ENCODE results near the gene KLHL29.

The KLHL29 gene

DNA sequence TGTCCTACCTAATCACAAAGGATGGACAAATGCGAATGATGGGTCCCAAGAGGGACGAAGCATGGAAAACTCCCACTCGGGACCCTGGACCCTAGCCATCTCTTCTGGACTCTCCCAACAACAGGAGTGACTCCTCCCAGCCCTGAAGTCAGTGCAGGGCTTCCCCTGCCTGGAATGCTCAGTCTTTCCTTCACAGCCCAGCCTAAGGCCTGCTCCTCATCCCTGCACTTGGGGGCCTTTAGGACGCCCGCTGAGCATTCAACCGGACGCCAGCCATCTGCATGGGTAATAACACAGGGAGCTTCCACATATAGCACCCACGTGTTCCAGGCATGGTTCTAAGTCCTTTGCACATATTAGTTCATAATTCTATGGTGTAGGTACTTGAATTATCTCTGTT is 237.5 kb downstream of the KLHL29 start:
- DNase-seq, result no peak

- DNase-seq, result no peak
Observed at GRCh38 chr2:23622966-23623675, 238.1 kb downstream of the KLHL29 start.

DNA sequence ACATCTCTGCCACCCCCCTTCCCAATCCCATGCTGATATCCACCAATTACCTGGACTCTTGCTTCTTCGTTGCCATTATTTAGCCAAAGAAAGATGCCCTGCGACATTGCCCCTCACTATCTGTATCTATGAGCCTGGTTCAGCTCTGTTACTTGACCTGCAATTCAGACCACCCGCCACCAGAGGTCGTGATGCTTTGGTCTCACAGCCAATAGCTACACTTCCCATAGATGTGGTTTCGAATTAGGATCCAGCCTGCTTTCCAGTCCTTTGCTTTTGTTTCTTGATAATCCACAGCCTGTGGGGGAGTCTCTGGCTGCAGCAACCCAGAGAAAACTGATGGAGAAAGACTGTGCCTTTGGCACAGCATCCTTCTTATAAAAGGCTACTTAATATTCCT is 239.4 kb downstream of the KLHL29 start:
- no peak for DNase-seq

GRCh38 chr2:23624915-23625314 is 239.9 kb downstream of the KLHL29 start:
- DNase-seq, result no peak

DNA sequence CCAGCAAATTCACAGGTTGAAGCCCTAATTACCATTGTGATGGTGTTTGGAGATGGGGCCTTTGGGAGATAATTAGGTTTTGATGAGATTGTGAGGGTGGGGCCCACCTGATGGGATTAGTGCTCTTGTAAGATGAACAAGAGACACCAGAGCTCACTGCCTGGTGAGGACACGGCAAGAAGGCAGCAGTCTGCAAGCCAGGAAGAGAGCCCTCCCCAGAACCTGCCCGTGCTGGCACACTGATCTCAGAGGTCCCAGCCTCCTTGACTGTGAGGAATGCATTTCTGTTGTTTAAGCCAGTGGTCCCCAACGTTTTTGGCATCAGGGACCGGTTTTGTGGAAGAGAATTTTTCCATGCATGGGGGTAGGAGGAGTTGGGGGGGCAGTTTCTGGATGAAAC is 240.7 kb downstream of the KLHL29 start:
- no peak for DNase-seq

GRCh38 chr2:23626701-23627230 is 241.8 kb downstream of the KLHL29 start:
- DNase-seq, result no peak

GRCh38 chr2:23627236-23628009 is 242.4 kb downstream of the KLHL29 start:
- no peak for DNase-seq

- DNase-seq, result no peak
Observed at GRCh38 chr2:23628926-23629771, 244.2 kb downstream of the KLHL29 start.

- DNase-seq, result no peak
Observed at GRCh38 chr2:23629772-23630480, 244.9 kb downstream of the KLHL29 start.

GRCh38 chr2:23630961-23631360 is 246.0 kb downstream of the KLHL29 start:
- no peak for DNase-seq

DNA sequence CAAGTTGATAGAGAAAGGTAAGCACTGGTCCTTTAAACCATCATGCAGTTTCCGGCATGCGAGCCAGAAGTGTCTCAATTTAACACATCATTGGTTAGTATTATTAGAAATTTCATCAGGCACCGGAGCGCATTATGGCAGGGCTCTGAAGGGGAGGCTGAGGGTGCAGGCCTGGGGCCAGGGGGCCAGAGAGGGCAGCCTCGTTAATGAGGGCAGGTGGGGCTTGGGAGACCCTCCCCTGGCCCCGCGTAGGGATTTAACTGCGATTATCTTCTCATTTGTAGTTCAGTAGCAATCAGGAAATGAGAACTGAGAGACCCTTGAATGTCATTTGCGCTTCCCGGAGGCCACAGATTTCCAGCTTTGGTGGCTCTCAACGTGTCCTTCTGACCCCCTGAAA is 246.4 kb downstream of the KLHL29 start:
- DNase-seq, result no peak

- no peak for DNase-seq
Observed at GRCh38 chr2:23632386-23632785, 247.4 kb downstream of the KLHL29 start.

- DNase-seq, result no peak
Observed at GRCh38 chr2:23632831-23633395, 247.9 kb downstream of the KLHL29 start.

- no peak for DNase-seq
Observed at GRCh38 chr2:23633966-23634365, 249.0 kb downstream of the KLHL29 start.

- DNase-seq, result no peak
Observed at GRCh38 chr2:23635442-23636340, 250.7 kb downstream of the KLHL29 start.

DNA sequence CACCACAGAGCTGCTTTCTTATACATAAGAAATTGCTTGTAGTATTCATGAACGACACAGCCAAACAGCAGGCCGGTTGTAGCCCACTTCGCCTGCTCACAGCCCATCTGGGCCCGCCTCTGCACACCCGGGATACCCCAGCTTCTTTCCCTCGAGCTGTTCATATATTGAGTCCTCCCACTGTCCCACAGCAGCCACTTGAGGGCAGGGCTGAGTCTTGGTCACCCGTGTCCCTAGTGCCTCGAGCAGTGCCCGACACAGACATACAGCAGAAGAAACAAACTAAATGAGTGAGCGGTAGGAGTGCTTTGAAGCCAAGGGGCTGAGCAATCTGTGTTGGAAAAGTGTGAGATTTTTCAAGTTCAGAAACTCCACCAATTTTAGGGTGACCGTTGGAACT is 251.4 kb downstream of the KLHL29 start:
- DNase-seq, result no peak

DNA sequence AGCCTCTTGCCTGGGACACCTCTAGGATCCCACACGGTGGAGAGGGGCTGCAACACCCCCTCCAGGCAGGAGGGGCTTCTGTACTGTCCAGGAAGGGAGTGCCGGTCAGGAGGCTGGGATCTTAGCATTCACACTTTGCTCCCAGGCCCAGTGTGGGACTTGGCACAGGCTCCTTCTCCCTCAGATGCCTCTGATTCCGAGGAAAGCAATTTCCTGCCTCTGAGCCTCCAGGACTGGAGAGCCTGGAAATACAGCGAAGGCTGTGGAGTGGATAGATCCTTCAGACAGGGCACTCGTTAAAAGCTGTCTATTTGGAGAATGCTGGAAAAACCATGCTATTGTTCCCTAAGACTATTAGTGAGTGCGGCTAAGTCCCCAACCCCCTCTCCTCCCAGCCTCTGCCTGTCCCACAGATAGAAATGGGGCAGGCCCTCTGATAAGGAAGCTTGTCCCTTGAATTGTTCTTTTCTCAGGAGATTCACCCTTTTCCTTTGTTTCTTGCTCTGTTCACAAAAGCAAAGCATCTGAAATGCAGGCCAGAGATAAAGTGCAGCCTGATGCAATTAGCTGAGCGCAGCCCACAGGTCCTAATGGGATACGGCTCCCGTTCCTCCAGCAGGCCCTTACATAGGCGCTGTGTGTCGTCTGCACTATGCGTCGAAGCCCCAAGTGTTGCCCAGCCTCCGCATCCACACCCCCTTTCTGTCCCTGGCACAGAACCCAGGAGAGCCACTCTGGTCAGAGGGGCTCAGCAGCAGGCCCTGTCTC is 252.2 kb downstream of the KLHL29 start:
- no peak for DNase-seq

DNA sequence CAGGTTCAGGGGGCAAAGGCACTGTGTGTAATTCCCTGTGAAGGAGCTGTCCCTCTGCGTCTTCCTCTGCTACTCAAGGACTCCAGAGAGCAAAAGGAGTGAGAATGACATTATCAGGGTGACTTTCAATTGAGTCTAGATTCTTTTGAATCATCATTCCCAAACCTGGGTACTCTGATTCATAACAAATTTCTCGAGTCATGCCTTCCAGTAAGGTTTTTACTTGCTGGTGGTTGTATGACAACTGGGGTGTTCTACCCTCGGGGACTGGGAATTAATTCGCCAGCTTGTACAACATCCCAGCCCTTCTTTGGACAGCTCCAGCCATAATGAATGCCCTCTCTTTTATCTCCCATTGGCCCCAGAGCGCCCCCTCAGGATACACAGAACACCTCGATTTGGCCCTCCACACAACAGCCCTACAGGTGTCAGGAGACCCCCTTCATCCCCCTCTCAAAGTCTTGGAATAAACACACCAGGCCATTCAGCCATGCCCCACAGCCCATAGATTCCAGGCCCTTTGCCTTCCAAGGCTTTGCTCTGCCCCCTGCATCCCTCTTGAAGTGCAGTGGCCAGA is 254.5 kb downstream of the KLHL29 start:
- DNase-seq, result no peak

DNA sequence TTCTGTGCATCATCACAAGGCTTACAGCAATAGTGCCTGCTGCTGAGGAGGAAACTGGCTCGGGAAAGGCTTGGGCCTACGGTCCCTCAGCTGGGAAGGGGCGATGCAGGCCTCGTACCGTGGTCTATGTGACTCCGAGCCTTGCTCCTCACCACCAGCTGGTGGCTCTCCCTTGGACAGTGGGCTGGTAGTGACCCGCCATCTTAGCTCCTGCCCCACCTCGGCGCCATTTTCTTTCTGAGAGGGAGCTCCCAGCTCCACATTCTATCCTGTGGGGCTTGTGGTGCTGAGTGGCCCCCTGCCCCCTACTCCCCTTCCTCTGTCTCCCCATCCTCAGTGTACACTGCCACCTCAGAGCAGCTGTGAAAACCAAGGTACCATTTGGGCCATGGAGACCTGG is 255.7 kb downstream of the KLHL29 start:
- no peak for DNase-seq

DNA sequence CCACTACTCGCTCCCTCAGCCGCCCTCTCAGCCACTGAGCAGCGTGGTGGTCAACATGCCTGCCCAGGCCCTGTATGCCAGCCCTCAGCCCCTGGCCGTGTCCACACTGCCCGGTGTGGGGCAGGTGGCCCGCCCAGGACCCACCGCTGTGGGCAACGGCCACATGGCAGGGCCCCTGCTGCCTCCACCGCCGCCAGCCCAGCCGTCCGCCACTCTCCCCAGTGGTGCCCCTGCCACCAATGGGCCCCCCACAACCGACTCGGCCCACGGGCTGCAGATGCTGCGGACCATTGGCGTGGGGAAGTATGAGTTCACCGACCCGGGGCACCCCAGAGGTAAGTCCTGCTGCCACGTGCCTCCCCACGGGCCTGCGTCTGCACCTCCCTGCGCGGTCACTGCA is 257.5 kb downstream of the KLHL29 start:
- no peak for DNase-seq
